NCI-H2081 (cell line): ENCODE data around the gene TMEM179B.

Experiments used
- DNase-seq, 2 experiments: peaks; one replicate each; lab custom pipeline; 2025; lab: John Stamatoyannopoulos, UW

TMEM179B gene

DNA sequence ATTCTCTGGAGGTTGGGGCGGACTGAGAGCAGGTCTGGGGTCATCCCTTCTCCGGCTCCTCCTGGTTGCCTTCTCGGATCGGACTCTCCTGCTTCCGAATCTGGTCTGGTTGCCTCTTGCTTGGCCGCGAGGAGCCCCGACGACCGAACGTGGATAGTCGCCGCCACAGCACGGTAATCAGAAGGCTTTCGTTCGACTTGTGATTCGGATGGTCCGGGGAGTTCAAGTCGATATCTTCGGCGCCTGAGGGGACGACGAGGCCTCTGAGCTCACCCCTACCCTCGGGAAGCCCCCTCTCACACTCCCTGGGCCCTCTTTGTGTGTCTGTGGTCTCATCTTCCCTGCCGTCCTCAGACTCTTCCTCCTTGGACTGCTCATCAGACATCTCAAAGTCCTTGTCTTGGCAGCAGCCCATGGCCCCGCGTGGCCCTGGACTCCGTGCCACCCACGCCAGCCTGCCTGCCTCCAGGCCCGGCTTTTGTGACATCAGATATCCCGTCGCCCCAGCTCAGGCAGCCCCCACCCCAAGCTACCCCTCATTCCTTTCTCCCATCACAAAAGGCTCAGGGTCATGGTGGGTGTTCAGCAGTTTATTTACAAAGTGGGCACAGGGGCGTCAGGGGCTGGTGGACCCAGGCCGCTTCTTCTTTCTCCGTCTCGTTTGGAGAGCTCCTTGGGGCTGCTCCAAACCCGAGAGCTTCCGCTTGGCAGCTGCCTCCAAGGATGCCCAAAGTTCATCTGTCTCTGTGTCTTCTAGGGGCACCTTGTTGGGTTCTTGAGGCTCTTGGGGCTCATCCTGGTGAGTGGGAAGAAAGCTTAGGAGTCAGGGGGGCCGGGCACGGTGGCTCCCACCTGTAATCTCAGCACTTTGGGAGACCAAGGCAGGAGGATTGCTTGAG lies 45.4 kb downstream of the TMEM179B start, which contains the start of gene TEX54:
TEX54 (minus strand) TSS at position 506 of the 899 bp plus-strand sequence.
- peak in 1 of 2 experiments; percentile 36 for DNase-seq

DNA sequence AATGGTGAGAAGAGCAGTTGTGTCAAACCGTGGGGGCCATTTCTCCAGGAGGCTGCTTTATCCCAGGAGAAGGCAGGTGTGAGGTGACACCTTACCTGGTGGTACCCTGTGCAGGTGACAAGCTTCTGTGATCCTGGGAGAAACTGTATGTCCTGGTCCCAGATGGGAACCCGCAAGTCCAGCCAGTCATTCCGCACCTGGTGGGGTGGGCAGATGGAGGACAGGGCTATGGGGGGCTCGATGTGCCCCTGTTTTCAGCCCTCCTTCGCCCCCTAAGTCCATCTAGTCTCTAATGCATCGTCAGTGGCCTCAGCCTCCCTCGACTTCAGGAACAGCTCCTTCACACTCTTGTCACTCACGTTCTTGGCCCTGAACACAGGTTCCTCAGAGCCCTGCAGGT lies 48.1 kb downstream of the TMEM179B start:
- no peak for DNase-seq

DNA sequence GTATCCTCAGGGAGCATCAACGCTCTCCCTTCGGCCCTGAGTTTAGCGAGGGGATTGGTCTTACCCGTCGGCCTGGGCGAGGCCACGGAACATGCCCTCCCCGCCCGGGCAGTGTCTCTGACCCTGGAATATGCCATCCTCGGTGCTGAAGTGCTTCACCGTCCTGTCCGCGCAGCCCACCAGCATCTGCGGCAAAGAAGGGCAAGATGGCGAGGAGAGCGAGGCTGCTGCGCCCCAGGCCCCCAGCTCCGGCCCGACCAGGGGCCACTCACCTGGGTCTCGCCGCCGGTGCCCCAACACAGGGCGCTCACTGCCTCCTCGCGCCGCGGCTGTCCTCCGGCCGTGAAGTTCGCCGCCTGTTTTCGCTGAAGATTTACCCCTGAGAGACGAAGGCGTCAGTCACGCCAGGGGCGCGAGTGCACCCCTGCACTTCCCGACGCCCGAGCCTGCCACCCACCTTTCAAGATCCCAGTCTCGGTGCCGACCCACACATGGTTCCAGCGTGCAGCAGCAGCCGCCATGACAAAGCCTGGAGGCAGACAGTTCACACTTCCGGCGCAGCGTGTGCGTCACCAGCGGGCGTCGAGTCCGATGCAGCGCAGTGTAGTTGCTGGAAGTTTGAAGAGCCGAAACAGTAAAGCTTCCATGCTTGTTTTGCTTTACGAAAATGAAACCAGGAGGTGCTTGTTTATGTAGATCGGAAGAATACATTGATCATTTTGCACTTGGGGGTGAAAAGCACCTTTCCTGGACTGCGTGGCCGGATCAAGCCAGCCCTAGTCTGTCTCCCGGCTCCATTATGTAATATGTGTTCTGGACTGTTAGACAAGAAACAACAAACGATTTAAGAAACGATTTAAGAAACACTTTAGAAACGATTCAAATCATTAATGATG lies 52.1 kb downstream of the TMEM179B start, which contains the start of gene WDR74:
WDR74 (minus strand) TSS at position 541 of the 896 bp plus-strand sequence; CDS start at position 521, 20 bp downstream.
- DNase-seq: peak; percentile 85 to 93
